ENCODE results near the gene CCDC24. TPM values are rescaled to one million over a fixed set of nuclear protein-coding genes. Genes with fewer than 3 reads are reported as not detected.
A peak's percentile ranks its signal among the peaks of the same experiment; 100 is the strongest.

Gene CCDC24
- polyA plus RNA-seq, 2 of the 4 experiments (the other 2 are of a cell fraction), result 2.0 to 10.2 TPM

DNA sequence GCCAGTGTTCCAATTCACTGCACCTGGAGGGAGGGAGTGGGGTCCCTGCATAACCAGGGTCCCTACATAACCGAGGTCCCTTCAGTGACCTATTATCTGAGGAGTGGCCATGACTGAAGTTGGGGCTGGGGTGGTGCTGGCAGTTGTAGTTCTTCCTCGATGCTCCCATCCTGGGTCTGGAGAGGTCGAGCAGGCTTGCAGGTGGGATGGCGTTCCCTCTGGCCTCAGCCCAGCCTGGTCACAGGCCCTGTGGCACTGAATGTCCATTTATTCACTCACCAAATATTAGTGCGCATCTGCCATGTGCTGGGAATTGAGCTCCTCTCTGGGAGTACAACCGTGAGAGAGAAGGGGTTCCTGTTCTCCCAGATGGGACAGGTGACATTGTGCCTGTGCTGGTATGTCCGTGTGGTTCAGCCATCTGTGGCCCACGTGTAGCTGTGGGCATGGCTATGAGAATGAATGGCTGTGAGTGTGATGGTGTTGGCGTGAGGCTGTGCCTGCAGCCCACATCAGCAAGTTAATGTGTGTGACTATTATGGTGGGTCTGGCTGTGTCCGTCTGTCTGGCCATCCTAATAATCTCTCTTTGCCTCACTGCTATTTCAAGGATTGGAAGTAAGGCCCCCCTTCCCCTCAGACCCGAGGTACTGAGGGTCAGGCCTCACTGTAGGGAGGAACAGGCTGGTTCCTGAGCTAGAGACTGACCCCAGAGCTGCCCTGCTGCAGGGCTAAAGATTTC is 43.7 kb downstream of the CCDC24 start:
- WGBS (ENCODE audit: missing lambda C conversion rate), result 78% methylated on average over 8 of the region's 11 CpGs
- POLR2A ChIA-PET, result interaction anchor here (0.5 kb wide), 1 partner anchor 8 kb away, joined by 3 read pairs; no protein-coding TSS in a partner anchor
- no peak for FAIRE-seq

DNA sequence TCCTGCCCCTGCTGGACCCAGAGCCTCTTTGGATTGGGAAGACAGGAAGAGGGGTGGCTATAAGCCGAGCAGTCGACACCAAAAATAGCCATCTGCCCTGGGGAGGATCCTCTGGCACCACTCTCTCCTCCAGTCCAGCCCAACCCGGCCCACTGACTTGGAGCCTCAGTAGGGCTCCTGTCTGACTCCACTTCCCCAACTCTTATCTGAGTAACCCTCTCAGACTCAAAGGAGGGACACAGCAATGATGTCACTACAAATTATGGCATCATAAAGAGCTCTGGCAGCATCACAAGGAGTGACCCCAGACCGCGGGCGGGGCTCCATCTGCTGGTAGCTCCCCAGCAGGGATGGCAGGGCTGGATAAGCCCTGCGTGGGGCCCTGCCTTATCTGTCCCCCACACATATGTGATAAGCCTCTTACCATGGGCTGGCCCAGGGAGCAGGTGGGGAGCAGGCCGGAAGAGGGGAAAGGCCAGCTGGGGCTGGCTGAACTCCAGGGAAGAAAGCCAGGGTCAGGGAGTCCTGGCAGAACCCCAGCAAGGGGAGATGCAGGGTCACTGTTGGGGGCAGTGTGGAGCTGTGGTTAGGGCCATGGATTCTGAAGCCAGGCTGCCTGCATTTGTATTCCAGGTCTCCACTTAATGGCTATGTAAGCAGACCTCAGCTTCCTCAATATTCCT is 44.5 kb downstream of the CCDC24 start:
- FAIRE-seq (no peak), DNase-seq (ENCODE audit: low read depth in 1 of 2, low spot score in 1 of 2) (no peak), ATAC-seq (peak in 1 of 2 experiments; percentile 49; a peak in 3 of 6 replicates)
- no peaks in the 10 kb centered on the region for H3K9me3 ChIP-seq
- WGBS (ENCODE audit: missing lambda C conversion rate), result 79% methylated on average over 4 of the region's 8 CpGs
- H3K4me2 ChIP-seq, result peak overlapping the region; percentile 20; the same call in 1 of the 3 replicates
- H3K4me3 ChIP-seq, result no peak overlapping the region
- CTCF ChIA-PET, result interaction anchor here (0.9 to 25.3 kb wide), 19 partner anchors 10 to 616 kb away, joined by 3 to 412 read pairs (median 5); partner anchors contain the start of gene DPH2
- H3K4me1 ChIP-seq, result peaks cover 31% of the 10 kb centered on the region
- TF ChIP-seq CBX2 (IDR thresholded peaks at IDR 0.05; ENCODE audit: borderline replicate concordance, low read depth) (no peak), RAD21 (conservative IDR thresholded peaks at IDR 0.05 in 1 of 2, IDR thresholded peaks at IDR 0.05 in 1 of 2) (no peak), PHF8 (IDR thresholded peaks at IDR 0.05; ENCODE audit: borderline replicate concordance, low read depth) (no peak), SREBF2 (IDR thresholded peaks at IDR 0.05) (no peak), FOSL2 (IDR thresholded peaks at IDR 0.05) (no peak), FOSL2 (CRISPR knock-in tag; IDR thresholded peaks at IDR 0.05) (no peak), FOXS1 (CRISPR knock-in tag; IDR thresholded peaks at IDR 0.05) (no peak), RFX5 (IDR thresholded peaks at IDR 0.05) (no peak), HEYL (CRISPR knock-in tag; IDR thresholded peaks at IDR 0.05) (no peak)
- TF ChIP-seq, protein P1, sequence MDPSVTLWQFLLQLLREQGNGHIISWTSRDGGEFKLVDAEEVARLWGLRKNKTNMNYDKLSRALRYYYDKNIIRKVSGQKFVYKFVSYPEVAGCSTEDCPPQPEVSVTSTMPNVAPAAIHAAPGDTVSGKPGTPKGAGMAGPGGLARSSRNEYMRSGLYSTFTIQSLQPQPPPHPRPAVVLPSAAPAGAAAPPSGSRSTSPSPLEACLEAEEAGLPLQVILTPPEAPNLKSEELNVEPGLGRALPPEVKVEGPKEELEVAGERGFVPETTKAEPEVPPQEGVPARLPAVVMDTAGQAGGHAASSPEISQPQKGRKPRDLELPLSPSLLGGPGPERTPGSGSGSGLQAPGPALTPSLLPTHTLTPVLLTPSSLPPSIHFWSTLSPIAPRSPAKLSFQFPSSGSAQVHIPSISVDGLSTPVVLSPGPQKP (IDR thresholded peaks at IDR 0.05; ENCODE audit: low read depth, low read length), result no peak
- H3K27ac ChIP-seq, result peak overlapping the region; percentile 63 to 77; a peak in 5 of 6 replicates
- POLR2A ChIA-PET, result interaction anchor here (0.5 kb wide), 1 partner anchor 9 kb away, joined by 3 read pairs; no protein-coding TSS in a partner anchor

More for the DNA sequence above, 43.7 kb downstream of the CCDC24 start:
- Histone ChIP-seq H3K4me2 (no peak overlapping the region), H3K9me3 (no peaks in the 10 kb centered on the region), H3K27ac (peak overlapping the region in 1 of 2 experiments; percentile 77; a peak in 3 of 6 replicates), H3K4me1 (peaks cover 31% of the 10 kb centered on the region), H3K4me3 (no peak overlapping the region)
- ATAC-seq (no peak), DNase-seq (ENCODE audit: low read depth in 1 of 2, low spot score in 1 of 2) (no peak)
- TF ChIP-seq ESRRA (IDR thresholded peaks at IDR 0.05; ENCODE audit: borderline replicate concordance, low read length), result no peak
- no peak for TF ChIP-seq ZNF302 (CRISPR knock-in tag; IDR thresholded peaks at IDR 0.05)
- no peak for TF ChIP-seq KDM5A (IDR thresholded peaks at IDR 0.05)
- TF ChIP-seq HOXA7 (CRISPR knock-in tag; IDR thresholded peaks at IDR 0.05), result no peak
- TF ChIP-seq E2F6 (IDR thresholded peaks at IDR 0.05; ENCODE audit: borderline replicate concordance, low read depth), result no peak
- no peak for TF ChIP-seq MYC (IDR thresholded peaks at IDR 0.05; ENCODE audit: borderline replicate concordance, low read length)
- CTCF ChIA-PET, result interaction anchor here (0.9 to 25.3 kb wide), 11 partner anchors 8 to 272 kb away, joined by 3 to 412 read pairs (median 15); no protein-coding TSS in a partner anchor

GRCh38 chr1:44036409-44037139 is 45.2 kb downstream of the CCDC24 start:
- H3K4me3 ChIP-seq, result no peak overlapping the region
- DNase-seq (ENCODE audit: low read depth in 1 of 2, low spot score in 1 of 2) (peak; percentile 48 to 67), ATAC-seq (peak; percentile 85 to 89), FAIRE-seq (no peak)
- peak overlapping the region; percentile 63 to 77 for H3K27ac ChIP-seq
- 14% methylated on average over 6 of the region's 6 CpGs for WGBS (ENCODE audit: missing lambda C conversion rate)
- no peaks in the 10 kb centered on the region for H3K9me3 ChIP-seq
- TF ChIP-seq REST (IDR thresholded peaks at IDR 0.05) (no peak), EP300 (IDR thresholded peaks at IDR 0.05) (no peak), SMC3 (IDR thresholded peaks at IDR 0.05) (peak; percentile 87), RAD21 (conservative IDR thresholded peaks at IDR 0.05 in 1 of 2, IDR thresholded peaks at IDR 0.05 in 1 of 2) (peak; percentile 77 to 79), MAFK (IDR thresholded peaks at IDR 0.05; ENCODE audit: partially characterized antibody) (peak; percentile 42)
- TF ChIP-seq, protein P2, sequence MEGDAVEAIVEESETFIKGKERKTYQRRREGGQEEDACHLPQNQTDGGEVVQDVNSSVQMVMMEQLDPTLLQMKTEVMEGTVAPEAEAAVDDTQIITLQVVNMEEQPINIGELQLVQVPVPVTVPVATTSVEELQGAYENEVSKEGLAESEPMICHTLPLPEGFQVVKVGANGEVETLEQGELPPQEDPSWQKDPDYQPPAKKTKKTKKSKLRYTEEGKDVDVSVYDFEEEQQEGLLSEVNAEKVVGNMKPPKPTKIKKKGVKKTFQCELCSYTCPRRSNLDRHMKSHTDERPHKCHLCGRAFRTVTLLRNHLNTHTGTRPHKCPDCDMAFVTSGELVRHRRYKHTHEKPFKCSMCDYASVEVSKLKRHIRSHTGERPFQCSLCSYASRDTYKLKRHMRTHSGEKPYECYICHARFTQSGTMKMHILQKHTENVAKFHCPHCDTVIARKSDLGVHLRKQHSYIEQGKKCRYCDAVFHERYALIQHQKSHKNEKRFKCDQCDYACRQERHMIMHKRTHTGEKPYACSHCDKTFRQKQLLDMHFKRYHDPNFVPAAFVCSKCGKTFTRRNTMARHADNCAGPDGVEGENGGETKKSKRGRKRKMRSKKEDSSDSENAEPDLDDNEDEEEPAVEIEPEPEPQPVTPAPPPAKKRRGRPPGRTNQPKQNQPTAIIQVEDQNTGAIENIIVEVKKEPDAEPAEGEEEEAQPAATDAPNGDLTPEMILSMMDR (IDR thresholded peaks at IDR 0.05), result peak; percentile 72
- CTCF ChIA-PET, result interaction anchor here (0.5 to 25.3 kb wide), 23 partner anchors 10 to 616 kb away, joined by 3 to 412 read pairs (median 5); partner anchors contain the start of gene DPH2
- POLR2A ChIA-PET, result no interaction called here
- H3K4me1 ChIP-seq, result peaks cover 30% of the 10 kb centered on the region
- H3K4me2 ChIP-seq, result peak overlapping the region; percentile 20; the same call in 1 of the 3 replicates
